Measurements from ENCODE around the gene C1orf198.
A peak's percentile ranks its signal among the peaks of the same experiment; 100 is the strongest.

Gene C1orf198

DNA sequence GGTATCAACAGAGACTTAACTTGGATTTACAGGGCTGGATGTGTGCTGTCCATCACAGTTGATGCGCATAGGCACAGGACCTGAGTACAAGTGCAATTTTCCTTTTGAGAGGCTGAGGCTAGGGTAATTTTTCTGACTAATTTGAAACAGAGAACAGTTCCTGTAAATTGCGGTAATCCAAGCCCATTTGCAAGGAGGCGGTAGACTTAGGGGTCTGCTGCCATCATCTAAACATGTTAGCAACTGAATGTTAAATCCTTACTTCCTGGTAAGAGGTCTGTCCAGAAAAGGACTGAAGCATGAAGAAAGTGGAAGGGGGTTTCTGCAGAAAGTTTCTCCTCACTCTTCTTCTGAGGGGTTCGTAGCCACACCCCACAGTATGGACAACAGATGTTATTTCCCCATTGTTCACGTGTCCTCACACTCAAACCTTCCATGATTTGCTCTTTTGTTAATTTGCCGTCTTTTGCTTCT lies 23.7 kb upstream of the C1orf198 start:
- no peak for DNase-seq (ENCODE audit: low spot score)

DNA sequence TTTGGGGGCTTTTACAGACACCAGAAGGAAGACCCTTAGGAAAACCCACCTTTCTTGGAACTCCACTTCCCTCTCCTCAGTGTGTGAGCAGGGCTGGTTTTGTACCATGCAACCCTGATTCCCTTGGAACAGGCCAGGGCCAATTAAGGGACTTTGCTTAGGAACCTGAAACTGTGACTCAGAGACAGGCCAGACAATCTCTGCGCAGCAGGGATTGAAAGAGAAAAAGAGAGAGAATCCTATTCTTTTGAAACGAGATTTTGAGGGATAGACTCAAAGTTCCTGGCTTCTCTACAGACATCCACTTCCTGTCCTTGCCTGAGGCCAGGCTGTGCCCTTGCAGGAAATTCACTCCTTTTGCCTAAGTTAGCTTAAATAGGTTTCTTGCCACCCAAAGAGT lies 23.1 kb upstream of the C1orf198 start:
- no peak for DNase-seq (ENCODE audit: low spot score)

DNA sequence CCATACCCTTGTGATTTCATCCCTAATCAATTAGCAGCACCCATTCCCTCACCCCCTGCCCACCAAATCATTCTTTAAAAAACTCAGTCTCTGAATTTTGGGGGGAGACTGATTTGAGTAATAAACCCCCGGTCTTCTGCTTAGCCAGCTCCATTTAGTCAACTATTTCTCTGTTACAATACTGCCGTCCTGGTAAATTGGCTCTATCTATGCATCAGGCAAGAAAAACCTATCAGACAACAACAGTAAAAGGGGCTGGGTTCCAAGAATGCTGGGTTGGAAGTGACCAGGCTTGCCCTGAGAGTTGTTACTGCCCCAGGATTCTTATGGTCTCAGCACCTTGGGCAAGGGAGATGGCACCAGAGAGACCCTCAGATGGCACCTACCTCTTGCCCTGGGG lies 16.3 kb upstream of the C1orf198 start:
- DNase-seq (ENCODE audit: low spot score): no peak

DNA sequence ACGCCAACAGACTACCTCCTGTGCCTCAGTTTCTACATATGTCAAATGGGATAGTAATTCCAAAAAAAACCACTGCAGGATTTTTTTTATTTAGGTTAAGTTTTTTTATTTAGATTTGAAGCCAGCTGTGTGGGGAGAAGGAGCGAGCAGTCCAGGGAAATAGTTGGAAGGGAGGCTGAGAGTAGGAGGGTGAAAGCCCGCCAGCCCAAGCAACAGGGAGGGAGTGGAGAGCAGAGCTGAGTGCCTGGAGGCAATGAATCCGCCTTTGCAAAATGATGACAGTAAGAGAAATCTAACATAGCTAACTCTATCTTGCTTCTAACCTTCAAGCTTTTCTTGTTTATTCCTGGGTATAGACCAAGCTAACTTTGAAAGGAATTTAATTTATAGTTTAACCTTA lies 15.6 kb upstream of the C1orf198 start:
- no peak for DNase-seq (ENCODE audit: low spot score)

DNA sequence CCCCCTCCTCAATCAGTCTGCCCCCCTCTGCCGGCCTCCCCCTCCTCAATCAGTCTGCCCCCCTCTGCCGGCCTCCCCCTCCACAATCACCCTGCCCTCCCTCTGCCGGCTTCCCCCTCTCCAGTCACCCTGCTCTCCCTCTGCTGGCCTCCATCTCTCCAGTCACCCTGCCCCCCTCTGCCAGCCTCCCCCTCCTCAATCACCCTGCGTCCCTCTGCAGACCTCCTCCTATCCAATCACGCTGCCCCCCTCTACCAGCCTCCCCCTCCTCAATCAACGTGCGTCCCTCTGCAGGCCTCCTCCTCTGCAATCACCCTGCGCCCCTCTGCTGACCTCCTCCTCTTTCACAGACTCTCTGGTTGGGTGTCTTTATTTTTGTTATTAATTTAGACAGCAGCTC lies 11.5 kb upstream of the C1orf198 start:
- no peak for DNase-seq (ENCODE audit: low spot score)

DNA sequence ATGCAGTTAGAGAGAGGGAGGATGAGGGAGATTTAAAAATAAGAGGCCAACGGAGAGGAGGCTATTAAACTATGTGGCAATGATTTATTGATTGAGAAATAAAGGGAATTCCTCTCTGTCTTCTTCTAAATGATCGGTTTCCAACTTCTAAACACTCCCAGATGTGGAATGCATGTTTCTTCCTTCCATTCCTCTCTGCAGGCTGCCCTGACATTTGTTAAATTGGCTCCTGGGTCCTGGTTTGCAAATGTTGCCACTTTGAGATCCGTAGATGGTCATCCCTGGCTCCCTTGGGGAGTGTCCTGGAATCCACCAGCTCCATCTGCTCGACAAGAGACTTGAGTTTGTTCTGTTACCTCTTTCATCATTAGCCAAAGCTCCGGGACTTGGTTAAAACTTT lies 10.3 kb upstream of the C1orf198 start:
- DNase-seq (ENCODE audit: low spot score): peak; percentile 57

DNA sequence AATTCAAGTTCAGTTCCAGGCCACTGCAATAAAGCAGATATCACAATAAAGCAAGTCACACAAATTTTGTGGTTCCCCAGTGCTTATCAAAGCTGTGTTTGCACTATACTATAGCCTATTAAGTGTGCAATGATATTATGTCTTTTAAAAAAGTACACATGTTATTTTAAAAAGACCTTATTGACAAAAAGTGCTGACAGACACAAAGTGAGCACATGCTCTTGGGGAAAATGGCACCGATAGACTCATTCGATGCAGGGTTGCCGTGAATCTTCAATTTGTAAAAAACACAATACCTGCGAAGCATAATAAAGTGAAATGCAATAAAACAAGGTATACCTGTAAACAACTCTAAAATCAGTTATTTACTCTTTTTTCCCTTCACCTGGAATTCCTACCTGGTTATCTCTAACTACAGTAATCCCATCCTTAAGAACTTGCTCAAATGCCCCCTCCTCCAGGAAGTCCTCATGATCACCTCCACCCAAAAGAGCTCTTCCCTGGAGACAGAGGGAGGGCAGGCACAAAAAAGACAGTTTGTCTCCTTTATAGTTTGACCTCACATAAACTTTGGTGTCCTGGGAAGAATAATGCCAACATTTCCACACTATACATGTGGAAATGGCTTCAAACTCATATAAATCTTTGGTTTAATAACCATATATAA lies 9.7 kb upstream of the C1orf198 start:
- no peak for DNase-seq (ENCODE audit: low spot score)

DNA sequence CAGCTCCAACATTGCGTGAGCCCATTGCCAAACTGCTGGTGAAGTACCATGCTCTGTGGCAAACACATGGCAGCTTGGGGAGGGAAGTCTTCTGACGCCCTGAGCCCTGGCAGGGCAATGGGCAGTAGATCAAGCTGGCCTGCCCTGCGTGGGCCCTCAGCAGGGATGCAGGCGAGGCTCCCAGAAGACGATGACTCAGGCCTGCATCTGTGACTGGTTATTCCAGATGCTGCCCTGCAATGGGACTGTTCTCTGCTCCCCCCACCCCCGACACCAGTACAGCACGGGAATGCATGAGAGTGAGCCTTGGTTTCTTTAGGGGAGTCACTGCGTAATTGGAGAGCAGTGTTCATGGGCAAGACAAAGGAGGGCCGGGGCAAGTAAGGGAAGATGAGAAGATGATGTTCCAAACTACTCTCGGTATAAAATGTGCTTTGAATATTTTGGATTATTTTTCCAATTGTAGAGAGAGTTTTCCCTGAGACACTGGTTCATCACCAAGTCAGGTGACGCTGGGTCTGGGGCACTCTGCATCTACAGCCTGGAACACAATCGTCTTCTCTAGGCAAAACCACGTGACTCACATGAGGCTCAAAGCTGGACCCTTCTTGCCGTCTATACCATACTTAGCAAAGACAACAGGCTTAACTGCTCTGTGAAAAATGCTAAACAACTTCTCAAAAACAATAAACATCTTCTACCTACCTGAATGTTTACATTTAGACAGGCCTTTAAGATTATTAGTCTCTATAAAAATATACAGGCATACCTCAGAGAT lies 9.0 kb upstream of the C1orf198 start:
- peak; percentile 71 for DNase-seq (ENCODE audit: low spot score)

DNA sequence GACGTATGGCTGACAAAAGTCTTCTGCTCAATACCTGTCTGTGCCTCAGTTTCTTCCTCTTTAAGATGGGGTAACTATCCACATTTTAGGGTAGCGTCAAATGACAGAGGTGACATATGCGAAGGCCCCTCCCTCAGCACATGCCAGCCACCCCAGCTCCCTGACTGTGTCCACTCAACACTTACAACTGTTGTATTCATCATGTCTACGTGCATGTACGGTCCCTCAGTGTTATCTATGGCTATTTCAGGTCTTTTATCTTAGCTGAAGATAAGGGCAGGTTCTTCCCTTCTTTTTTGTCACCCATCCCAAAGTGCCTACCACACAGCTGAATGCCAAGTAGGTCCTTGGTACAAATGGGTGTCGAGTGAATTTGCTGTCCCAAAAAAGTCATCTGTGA lies 8.3 kb upstream of the C1orf198 start:
- no peak for DNase-seq (ENCODE audit: low spot score)

DNA sequence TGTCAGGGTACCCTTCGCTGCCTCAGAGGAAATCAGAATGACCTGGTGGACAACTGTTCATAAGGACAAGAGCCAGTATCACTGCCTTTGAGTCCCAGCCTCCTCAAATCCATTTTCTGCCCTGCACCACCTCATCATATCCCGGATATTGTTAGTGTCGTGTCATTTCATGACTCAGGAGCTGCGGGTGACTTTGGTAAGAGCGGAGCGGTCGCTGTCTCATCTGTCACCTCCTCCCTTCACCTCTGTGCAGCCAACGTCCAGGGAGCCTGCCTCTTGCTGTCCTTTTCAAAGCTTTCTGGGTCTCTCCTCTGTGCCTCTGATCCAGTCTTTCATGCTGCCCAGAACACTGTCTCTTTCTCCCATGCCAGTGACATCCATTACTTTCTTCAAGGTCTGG lies 7.0 kb upstream of the C1orf198 start:
- DNase-seq (ENCODE audit: low spot score): no peak

DNA sequence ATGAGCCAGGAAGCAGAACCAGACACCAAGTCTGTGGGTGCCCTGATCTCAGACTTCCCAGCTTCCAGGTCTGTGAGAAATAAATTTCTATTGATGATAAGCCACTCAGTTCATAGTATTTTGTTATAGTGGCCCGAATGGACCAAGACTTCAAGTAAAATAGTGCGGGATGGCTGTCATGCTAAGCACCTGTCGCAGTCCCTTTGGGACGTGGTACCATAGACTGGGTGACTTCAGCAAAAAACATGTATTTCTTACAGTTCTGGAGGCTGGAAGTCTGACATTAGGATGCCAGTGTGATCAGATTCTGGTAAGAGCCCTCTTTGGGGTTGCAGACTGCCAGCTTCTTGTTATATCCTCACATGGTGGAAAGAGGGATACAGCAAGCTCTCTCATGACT lies 2.6 kb upstream of the C1orf198 start:
- DNase-seq (ENCODE audit: low spot score): no peak

DNA sequence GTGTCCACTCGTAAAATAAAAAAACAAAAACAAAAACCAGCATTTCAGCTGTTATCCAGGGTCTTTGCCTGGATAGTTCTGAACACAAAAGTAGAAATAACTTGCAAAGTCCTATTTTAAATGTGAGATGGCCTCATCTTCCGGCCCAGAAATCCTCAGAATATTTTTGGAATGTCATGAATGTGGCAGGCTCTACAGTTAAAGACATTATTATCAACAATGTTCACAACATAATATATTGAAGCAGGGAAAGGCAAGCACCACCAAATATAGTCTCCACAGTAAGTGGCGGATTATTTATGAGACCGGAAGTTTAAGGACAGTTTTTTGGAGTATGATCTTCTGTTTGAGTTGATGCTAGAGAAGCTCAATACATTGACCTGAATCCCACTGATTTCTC lies 1.2 kb upstream of the C1orf198 start:
- DNase-seq (ENCODE audit: low spot score): no peak

DNA sequence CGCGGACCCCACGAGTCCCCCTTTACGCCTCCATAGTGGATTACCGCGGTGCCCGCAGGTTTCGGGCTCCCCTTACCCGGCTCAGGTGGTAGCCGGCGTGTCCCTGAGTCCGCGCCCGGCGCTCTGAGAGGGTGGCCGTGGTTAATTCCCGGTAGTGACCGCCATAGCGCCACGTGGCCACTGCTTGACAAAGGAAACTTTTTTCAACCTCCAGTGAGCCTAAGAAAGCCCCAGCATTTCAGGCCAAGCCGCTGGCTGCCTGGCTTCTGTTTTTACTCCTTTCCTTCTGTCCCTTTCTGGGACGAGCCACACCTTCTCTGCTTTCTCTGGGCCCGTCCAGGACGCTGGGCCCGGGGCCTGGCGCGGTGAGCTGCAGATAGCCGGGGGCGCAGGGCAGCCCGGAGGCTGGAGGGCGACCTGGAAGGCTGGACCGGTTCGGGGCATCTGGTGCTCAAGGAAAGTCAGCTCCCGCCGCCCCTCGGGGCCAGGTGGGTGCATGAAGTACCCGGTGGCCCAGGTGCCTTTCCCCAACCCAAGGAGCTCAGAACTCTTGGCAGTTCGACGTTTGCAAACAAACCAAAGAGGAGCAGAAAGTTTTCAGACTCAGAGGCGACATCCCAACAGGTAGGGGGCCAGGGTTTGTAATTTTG lies 540 bp upstream of the C1orf198 start:
- DNase-seq (ENCODE audit: low spot score): no peak

DNA sequence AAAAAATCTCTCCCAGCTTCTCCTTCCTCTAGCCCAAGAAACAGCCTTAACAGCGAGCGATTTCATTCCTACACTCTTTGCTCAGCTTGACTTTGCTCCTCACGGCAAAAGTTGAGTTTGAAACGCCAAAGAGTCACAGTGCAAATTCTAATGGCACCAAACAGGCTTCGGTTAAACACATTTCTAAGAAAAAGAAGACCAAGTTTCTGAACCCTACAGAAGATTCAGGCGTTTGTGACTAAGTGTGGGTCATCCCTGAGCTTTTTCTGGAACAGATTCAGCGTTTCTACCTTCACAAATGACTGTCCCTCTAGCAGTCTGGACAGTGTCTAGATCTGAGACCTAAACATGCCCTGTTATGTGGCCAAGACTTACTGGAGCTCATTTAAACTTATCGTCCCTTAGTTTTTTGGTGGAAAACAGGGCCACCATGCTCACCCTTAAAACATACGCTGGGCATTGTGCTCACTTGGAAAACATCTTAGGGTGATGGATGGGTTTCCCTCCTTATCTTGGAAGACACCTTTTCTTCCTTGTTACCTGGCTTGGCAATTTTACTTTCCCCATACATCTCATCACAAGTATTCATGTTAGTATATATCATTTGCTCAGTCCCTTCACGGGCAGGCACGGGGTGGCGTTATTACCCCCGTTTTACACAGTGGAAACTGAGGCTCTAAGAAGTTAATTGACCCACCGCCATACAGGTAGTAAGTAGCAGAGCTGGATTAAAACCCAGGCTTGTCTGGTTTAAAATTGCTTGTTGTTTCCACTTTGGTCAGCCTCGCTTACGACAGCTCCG lies 1.0 kb downstream of the C1orf198 start:
- DNase-seq (ENCODE audit: low spot score): no peak

DNA sequence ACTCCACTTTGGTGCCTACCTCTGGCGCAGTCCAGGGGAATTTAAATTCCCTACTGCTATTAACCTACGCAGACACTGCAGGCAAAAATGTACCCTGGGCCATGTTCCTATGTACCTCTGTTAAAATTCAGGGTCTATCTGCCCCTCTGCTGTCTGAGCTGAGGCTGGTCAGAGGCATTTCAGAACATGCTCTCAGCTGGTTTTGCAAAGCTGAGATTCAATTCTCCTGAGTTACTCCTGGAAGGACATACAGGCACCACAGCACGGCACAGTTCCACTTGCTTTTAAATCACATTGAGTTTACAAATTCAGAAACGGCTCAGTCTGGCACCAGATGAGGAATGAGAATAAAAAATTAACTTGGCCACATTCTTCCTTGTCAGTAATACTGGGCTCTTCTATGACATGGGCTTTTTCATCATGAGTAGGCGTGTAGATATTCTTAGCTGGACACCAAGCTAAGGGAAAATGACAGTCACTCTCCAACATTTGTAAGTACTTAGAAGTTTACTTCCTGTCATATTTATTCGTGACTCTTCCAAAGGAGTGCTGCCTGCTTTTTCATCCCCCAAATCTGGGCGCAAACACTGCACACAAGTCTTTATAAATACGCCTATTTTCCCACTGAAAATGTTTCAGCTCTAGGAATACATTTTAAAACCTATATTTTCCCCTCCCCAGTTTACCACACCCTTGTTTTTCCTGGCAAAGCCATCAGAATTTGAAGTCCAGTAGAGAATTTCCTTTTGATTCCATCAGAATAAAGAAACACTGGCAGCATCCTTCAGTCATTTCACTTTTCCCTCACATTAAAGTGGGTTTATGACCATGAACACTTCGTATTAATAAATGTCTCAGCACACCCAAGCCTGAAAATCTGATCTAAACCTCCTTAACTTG lies 1.9 kb downstream of the C1orf198 start:
- DNase-seq (ENCODE audit: low spot score): no peak

DNA sequence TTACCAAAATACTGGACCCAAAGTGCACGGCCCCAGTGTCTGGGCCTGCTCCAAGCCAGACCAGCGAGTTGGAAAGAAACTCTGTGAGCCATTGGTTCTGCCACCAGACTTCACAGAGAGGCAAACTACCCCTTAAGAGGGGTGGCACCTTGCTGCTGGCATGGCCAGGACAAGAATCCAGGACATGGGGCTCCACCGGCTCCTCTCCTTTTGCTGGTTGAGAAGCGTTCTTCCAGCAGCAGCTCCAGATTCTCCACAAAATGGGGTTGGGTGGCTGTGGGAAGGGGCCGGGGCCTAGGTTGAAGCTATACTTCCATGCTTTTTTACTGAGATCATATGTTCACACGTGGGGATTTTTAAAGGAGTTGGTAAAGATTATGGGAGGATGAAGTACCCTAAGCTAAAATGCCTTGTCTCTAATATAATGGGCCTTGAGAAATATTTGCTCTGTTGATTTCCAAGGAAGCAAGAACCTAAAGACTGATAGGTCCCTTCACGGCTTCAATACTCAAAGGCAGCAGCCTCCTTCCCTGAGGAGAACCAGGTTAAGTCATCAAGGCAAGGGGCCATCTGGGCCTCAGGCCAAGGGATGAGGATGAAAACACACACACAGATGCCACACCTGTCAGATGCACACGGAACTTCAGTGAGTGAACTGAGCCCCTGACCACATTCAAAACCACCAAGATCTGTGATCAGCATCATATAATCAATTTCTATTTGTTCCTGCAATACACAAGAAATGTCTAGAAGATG lies 3.1 kb downstream of the C1orf198 start:
- DNase-seq (ENCODE audit: low spot score): no peak

DNA sequence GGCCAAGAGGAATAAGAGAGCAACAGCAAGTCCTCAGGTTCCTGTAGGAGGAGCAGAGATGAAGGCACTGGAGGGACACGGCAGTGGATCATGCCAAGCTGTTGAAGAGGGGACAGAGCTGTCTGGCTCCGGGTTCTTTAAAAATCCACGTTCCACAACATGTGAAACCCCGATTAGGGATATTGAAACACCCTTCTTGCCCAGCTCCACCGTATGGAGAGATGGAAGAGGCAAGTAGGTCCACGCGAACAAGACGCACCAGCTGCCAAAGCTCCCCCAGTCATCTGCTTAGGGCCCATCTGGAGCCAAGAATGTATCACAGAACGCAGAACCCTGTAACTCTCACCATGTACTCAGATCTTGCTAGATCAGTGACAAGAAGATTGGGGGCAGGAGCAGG lies 3.9 kb downstream of the C1orf198 start:
- no peak for DNase-seq (ENCODE audit: low spot score)

DNA sequence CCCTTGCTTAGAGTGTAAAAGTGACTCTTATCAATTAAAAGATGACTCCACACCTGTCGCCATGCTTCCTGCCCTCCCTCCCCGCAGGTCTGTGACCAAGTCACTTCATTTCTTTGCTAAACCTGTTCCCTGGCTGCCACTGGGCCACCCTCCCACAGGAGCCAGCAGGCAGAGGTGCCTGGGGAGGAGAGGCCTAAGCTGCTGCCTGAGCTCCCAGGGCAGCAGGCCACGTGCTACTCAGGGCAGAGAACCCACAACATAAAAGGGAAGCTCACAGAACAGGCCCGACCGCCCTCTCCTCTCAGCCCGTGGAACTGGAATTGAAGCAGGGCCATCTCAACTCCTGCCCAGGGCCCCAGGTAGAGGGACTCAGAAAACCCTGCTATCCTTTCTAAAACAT lies 4.9 kb downstream of the C1orf198 start:
- no peak for DNase-seq (ENCODE audit: low spot score)

DNA sequence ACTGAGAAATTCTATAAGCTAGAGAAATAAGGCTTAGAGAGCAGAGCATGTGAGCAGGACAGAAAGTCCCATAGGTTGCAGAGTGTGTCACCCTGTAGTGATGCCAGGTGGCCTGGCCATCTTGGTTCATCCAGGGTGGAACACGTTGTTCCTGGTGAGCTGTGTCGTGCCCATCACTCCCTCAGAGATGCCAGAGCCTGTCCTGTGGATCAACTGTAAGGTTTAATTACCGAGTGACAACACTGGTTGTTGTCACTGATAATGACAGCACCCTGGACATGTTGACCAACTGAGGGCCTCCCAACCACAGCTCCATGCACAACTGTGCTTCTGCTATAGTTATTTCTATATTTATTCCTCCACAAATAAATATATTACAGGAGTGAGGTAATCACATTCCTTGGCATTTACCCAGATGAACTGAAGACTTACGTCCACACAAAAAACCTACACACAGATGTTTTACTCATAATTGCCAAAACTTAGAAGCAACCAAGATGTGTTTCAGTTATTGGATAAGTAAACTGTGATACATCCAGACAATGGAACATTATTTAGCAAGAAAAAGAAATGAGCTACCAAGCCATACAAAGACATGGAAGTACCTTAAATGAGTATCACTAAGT lies 6.2 kb downstream of the C1orf198 start:
- DNase-seq (ENCODE audit: low spot score): no peak

DNA sequence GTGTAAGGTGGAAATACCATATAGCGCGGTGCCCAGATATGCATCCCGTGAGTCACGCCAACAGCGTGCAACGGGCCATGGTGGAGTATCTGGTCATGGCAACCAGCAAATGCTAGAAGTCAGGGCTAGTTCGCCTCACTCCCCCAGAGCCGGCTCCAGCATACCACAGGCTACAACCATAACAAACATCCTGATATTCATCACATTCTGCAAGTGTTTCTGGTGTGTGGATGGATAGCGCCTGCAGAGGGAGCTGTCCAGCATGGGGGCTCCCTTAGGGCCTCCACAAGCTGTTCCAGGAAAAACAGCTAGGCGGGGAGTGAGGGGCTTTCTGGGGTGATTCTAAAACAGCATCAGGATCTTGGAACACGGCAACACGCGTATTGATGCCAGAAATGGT lies 6.8 kb downstream of the C1orf198 start:
- no peak for DNase-seq (ENCODE audit: low spot score)

Data from AG08396 (cell line).